PFSK-1 (cell line): ENCODE data around the gene ICA1.

ENCODE experiments used
- SIN3A ChIP-seq: IDR thresholded peaks from 2 replicates; pipeline ENCODE4 v1.6.1; 2012; ENCODE audit warnings: mild to moderate bottlenecking, low read length, moderate library complexity, borderline replicate concordance; ENCODE audit not compliant: insufficient read depth
- TAF1 ChIP-seq: IDR thresholded peaks from 2 replicates; pipeline ENCODE4 v1.6.1; 2012; ENCODE audit warnings: low read length, control low read depth, borderline replicate concordance; ENCODE audit not compliant: insufficient read depth

- no peak for TF ChIP-seq TAF1
- TF ChIP-seq SIN3A, result no peak
Measured at GRCh38 chr7:8278183-8278582, 16.2 kb upstream of the ICA1 start.
